T-helper 2 cell treated with Interferon-gamma antibody and Interleukin-4, amounts not matched to agents 5 μg/mL and 100 μg/mL, for 36 hours (primary cell): Measurements from ENCODE around the gene RBFOX2.
"Not testable (repeated sequence)": the region's sequence is repeated elsewhere in the genome, so short reads cannot be mapped to it uniquely, and the experiment has no call there.

Experiments used
- DNase-seq: peaks from one replicate; pipeline ENCODE4 v3.0.0; 2021; ENCODE audit warnings: low spot score
- H3K27ac Mint-ChIP-seq: one replicate; pipeline ENCODE4 v1.8.0; 2021; ENCODE audit warnings: mild to moderate bottlenecking, mixed read lengths
- H3K27me3 Mint-ChIP-seq: one replicate; pipeline ENCODE4 v1.8.0; 2021; ENCODE audit warnings: low read depth, mixed read lengths
- H3K36me3 Mint-ChIP-seq: one replicate; pipeline ENCODE4 v1.8.0; 2021; ENCODE audit warnings: low read depth, mixed read lengths
- H3K4me1 Mint-ChIP-seq: one replicate; pipeline ENCODE4 v1.8.0; 2021; ENCODE audit warnings: low read depth, mixed read lengths
- H3K4me3 Mint-ChIP-seq: one replicate; pipeline ENCODE4 v1.8.0; 2022; ENCODE audit warnings: mild to moderate bottlenecking, moderate library complexity, mixed read lengths
- H3K9me3 Mint-ChIP-seq: one replicate; pipeline ENCODE4 v1.8.0; 2021; ENCODE audit warnings: mixed read lengths

The RBFOX2 gene

GRCh38 chr22:35819421-35819820, 209.2 kb downstream of the RBFOX2 start:
- H3K4me1 Mint-ChIP-seq = peaks cover 8% of the 10 kb centered on the region
- H3K36me3 Mint-ChIP-seq = no peaks in the 10 kb centered on the region
- no peak for DNase-seq
- no peaks in the 10 kb centered on the region for H3K27me3 Mint-ChIP-seq
- H3K4me3 Mint-ChIP-seq = no peak overlapping the region
- H3K9me3 Mint-ChIP-seq = no peaks in the 10 kb centered on the region
- no peak overlapping the region for H3K27ac Mint-ChIP-seq

DNA sequence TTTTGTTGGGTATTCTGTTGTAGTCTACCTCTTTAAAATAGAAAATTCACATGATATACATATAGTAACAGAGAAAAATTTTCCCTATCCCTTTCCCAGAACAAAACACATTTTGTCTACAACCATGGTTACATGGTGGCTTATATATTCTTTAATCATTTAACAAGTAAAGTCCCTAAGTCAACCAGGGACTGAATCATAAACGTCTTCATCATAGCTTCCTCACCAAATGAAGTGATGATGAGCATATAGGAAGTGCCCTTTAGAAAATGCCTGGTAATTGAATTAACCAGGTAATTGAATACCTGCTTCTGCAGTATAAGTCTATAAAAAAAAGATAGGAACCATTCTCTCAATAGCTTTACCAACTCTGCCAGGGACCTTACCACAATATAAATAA, 209.7 kb downstream of the RBFOX2 start:
- H3K4me3 Mint-ChIP-seq = no peak overlapping the region
- no peaks in the 10 kb centered on the region for H3K9me3 Mint-ChIP-seq

DNA sequence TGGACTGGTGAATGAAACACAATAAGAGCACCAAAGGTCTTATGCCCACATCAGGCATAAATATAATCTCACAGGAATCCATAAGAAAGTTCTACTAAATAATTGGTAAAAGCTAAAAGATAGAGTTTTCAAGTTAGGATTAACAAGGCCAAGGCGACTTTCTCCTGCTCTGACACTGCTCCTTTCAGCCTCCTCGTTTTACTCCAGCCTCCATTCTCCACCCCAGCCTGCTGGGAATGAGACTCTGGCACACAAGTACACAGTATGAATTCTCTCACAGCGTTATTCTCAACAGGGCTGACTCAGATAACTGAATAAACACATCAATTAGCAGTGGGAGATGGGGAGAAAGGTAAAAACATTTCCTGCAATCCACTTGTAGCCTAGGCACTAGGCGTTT, 216.0 kb downstream of the RBFOX2 start:
- Mint-ChIP-seq H3K27ac (no peak overlapping the region), H3K4me1 (no peaks in the 10 kb centered on the region), H3K4me3 (no peak overlapping the region), H3K27me3 (peaks cover 3% of the 10 kb centered on the region), H3K36me3 (no peaks in the 10 kb centered on the region), H3K9me3 (no peaks in the 10 kb centered on the region)
- DNase-seq = no peak

More for the DNA sequence above, 209.7 kb downstream of the RBFOX2 start:
- Mint-ChIP-seq H3K27me3 (no peaks in the 10 kb centered on the region), H3K4me1 (peaks cover 8% of the 10 kb centered on the region), H3K27ac (no peak overlapping the region), H3K36me3 (no peaks in the 10 kb centered on the region)
- DNase-seq = no peak

DNA sequence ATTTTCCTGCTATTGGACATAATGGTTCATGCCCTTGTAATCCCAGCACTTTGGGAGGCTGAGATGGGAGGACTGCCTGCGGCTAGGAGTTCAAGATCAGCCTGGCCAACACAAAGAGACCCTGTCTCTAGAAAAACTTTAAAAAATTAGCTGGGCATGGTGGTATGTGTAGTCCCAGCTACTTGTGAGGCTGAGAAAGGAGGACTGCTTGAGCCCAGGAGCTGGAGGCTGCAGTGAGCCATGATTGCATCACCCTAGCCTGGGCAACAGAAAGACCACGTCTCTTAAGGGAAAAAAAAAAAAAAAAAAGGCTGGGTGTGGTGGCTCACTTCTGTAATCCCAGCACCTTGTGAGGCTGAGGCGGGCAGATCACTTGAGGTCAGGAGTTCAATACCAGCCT, 217.0 kb downstream of the RBFOX2 start:
- H3K9me3 Mint-ChIP-seq = no peaks in the 10 kb centered on the region
- DNase-seq = no peak
- H3K27ac Mint-ChIP-seq = no peak overlapping the region
- H3K4me1 Mint-ChIP-seq = no peaks in the 10 kb centered on the region
- peaks cover 3% of the 10 kb centered on the region for H3K27me3 Mint-ChIP-seq
- no peaks in the 10 kb centered on the region for H3K36me3 Mint-ChIP-seq
- no peak overlapping the region for H3K4me3 Mint-ChIP-seq

GRCh38 chr22:35809816-35810215, 218.8 kb downstream of the RBFOX2 start:
- no peaks in the 10 kb centered on the region for H3K9me3 Mint-ChIP-seq
- H3K27ac Mint-ChIP-seq = no peak overlapping the region
- H3K4me3 Mint-ChIP-seq = no peak overlapping the region
- H3K36me3 Mint-ChIP-seq = no peaks in the 10 kb centered on the region
- H3K27me3 Mint-ChIP-seq = peaks cover 3% of the 10 kb centered on the region
- no peaks in the 10 kb centered on the region for H3K4me1 Mint-ChIP-seq
- DNase-seq = no peak

DNA sequence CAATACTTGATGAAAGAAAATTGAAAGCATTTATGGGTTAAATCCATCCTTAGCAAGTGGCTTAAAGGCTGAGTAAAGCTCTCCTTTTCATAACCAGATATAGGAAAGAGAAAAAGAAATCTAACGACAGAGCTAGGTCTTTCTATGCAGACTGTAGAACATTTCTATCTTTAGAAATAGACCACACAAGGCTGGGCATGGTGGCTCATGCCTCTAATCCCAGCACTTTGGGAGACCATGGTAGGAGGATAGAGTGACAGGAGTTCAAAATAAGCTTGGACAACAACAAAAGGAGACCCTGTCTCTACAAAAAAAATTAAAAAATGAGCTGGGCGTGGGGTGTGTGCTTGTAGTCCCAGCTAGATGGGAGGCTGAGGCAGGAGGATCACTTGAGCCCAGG, 220.2 kb downstream of the RBFOX2 start:
- Mint-ChIP-seq H3K27me3 (peaks cover 3% of the 10 kb centered on the region), H3K4me3 (no peak overlapping the region), H3K27ac (no peak overlapping the region), H3K9me3 (no peaks in the 10 kb centered on the region), H3K4me1 (no peaks in the 10 kb centered on the region), H3K36me3 (no peaks in the 10 kb centered on the region)
- no peak for DNase-seq

DNA sequence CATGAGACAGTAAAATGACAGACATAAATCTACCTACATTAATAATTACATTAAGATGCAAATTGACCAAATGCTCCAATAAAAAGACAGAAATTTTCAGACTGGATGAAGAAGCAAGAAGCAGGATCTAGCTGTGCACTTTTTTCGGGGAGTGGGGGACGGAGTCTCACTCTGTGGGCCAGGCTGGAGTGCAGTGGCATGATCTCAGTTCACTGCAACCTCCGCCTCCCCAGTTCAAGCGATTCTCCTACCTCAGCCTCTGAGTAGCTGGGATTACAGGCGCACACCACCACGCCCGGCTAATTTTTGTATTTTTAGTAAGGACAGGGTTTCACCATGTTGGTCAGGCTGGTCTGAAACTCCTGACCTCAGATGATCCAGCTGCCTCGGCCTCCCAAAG, 222.0 kb downstream of the RBFOX2 start:
- H3K27me3 Mint-ChIP-seq, H3K4me1 Mint-ChIP-seq, H3K36me3 Mint-ChIP-seq, DNase-seq, H3K9me3 Mint-ChIP-seq, H3K4me3 Mint-ChIP-seq, H3K27ac Mint-ChIP-seq: not testable (repeated sequence)

DNA sequence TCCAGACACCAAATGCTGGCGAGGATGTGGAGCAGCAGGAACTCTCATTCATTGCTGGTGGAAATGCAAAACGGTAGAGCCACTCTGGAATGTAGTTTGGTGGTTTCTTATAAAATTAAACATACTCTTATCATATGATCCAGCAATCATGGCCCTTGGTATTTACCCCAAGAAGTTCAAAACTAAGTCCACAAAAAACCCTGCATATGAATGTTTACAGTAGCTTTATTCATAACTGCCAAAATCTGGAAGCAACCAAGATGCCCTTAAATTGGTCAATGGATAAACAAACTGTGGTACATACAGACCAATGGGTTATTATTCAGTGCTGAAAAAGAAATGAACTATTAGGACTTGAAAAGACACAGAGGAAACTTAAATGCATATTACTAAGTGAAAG, 223.2 kb downstream of the RBFOX2 start:
- Mint-ChIP-seq H3K27me3 (peaks cover 3% of the 10 kb centered on the region), H3K36me3 (no peaks in the 10 kb centered on the region), H3K4me3 (no peak overlapping the region), H3K9me3 (no peaks in the 10 kb centered on the region), H3K27ac (no peak overlapping the region), H3K4me1 (no peaks in the 10 kb centered on the region)
- DNase-seq = no peak

- Mint-ChIP-seq H3K27me3 (peaks cover 3% of the 10 kb centered on the region), H3K4me1 (no peaks in the 10 kb centered on the region), H3K36me3 (no peaks in the 10 kb centered on the region), H3K9me3 (no peaks in the 10 kb centered on the region), H3K27ac (no peak overlapping the region), H3K4me3 (no peak overlapping the region)
- no peak for DNase-seq
Measured at GRCh38 chr22:35804421-35804820, 224.2 kb downstream of the RBFOX2 start.

GRCh38 chr22:35802885-35803284, 225.7 kb downstream of the RBFOX2 start:
- Mint-ChIP-seq H3K36me3 (no peaks in the 10 kb centered on the region), H3K27ac (no peak overlapping the region), H3K9me3 (no peaks in the 10 kb centered on the region), H3K4me1 (no peaks in the 10 kb centered on the region), H3K4me3 (no peak overlapping the region), H3K27me3 (no peaks in the 10 kb centered on the region)
- no peak for DNase-seq

GRCh38 chr22:35801301-35801700, 227.3 kb downstream of the RBFOX2 start:
- not testable (repeated sequence) for H3K4me3 Mint-ChIP-seq, H3K27ac Mint-ChIP-seq, H3K4me1 Mint-ChIP-seq, H3K27me3 Mint-ChIP-seq, DNase-seq, H3K9me3 Mint-ChIP-seq, H3K36me3 Mint-ChIP-seq

- H3K4me1 Mint-ChIP-seq = no peaks in the 10 kb centered on the region
- no peaks in the 10 kb centered on the region for H3K27me3 Mint-ChIP-seq
- no peak overlapping the region for H3K27ac Mint-ChIP-seq
- no peaks in the 10 kb centered on the region for H3K36me3 Mint-ChIP-seq
- no peak for DNase-seq
- H3K9me3 Mint-ChIP-seq = no peaks in the 10 kb centered on the region
- H3K4me3 Mint-ChIP-seq = no peak overlapping the region
Measured at GRCh38 chr22:35799150-35799549, 229.5 kb downstream of the RBFOX2 start.

DNA sequence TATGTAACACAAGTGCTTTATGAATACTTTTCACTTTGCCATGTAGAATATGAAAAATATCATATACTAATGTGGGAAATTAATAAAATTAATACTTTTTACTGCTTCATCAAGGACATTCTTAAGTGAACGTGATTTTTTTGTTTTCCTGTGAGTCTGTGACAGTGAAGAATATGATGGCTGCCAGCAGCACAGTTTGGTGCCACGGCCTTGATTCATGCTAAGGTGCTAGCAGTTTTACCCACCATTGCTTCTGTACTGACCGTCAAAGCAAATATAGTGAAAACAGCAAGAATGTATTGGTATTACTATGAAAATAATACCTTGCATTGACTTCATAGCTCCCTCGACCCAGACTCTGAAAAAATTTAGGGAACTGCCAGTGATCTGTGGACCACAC, 231.2 kb downstream of the RBFOX2 start:
- no peak overlapping the region for H3K4me3 Mint-ChIP-seq
- no peaks in the 10 kb centered on the region for H3K4me1 Mint-ChIP-seq
- H3K27me3 Mint-ChIP-seq = no peaks in the 10 kb centered on the region
- no peak overlapping the region for H3K27ac Mint-ChIP-seq
- DNase-seq = no peak
- no peaks in the 10 kb centered on the region for H3K36me3 Mint-ChIP-seq
- no peaks in the 10 kb centered on the region for H3K9me3 Mint-ChIP-seq

DNA sequence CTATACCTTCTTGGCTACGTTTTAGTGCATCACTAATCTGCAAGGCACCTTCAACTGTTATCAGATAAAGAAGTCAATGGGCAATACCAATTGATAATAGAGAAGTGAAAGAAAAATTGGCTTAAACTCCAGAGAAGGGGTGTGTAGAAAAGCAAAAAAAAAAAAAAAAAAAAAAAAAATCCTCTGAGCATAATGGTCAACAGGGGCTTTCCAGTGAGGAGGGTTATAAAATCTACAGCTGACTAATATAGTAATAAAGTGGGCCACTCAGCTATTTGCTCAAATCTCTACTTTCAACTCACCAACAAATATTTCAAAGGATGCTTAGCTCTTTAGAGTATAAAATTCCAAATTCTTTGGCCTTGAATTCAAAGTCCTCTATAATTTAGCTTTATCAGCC, 233.1 kb downstream of the RBFOX2 start:
- H3K4me1 Mint-ChIP-seq = no peaks in the 10 kb centered on the region
- H3K36me3 Mint-ChIP-seq = no peaks in the 10 kb centered on the region
- no peaks in the 10 kb centered on the region for H3K9me3 Mint-ChIP-seq
- no peak for DNase-seq
- no peak overlapping the region for H3K4me3 Mint-ChIP-seq
- no peak overlapping the region for H3K27ac Mint-ChIP-seq
- no peaks in the 10 kb centered on the region for H3K27me3 Mint-ChIP-seq

- Mint-ChIP-seq H3K27ac (no peak overlapping the region), H3K9me3 (no peaks in the 10 kb centered on the region), H3K4me3 (no peak overlapping the region), H3K4me1 (no peaks in the 10 kb centered on the region), H3K36me3 (no peaks in the 10 kb centered on the region), H3K27me3 (no peaks in the 10 kb centered on the region)
- DNase-seq = no peak
Measured at GRCh38 chr22:35792506-35792905, 236.1 kb downstream of the RBFOX2 start.
